T-helper 9 cell (primary cell): ENCODE results near the gene SAMMSON.

Experiments
- DNase-seq: peaks from one replicate; pipeline ENCODE4 v3.0.0-alpha.2; 2020
- total RNA-seq, 2 donors: gene quantifications; one replicate each; lab custom pipeline; 2026; lab: John Stamatoyannopoulos, UW

Gene SAMMSON
- 0 to 0.07 reads per million in 2 donors for total RNA-seq

DNA sequence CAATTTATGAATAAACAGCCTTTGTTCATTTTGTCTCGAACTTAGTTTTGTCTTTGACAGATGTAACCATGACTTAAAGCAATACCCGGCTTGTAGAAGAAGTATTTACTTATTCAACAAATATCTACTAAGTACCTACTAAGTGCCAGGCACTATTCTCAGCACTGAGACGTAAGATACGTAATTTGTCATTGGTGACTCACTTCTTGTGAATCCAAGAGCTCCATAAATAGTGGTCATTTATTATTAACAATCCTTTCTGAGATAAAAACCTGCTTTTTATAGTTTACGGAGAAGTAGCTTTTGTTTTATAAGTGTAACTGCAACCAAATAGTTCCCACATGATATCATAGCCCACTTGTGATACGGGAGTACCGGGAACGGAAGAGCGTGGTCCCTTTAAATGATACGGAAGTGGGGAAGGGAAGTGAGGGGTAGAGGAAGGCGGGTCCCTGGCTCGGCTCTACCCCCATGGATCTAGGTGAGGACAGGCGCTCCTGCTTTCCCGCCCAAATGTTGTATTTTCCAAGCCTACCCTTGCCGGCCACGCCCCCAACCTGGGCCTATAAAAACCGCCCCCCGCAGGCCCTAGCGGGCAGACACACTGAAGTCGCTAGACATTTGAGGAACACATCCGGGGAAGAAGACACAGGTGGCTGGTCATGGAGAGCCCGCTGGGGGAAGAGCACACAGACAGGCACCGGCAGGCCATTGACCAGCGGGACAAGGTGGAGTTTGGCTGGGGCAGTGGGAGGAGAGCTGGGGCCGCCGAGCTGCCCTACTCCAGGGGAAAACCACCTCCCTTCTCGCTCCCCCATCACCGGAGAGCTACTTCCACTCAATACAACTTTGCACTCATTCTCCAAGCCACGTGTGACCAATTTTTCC, at the start of gene SAMMSON:
SAMMSON (plus strand) TSS at position 594 of the 888 bp plus-strand sequence.
- no peak for DNase-seq

DNA sequence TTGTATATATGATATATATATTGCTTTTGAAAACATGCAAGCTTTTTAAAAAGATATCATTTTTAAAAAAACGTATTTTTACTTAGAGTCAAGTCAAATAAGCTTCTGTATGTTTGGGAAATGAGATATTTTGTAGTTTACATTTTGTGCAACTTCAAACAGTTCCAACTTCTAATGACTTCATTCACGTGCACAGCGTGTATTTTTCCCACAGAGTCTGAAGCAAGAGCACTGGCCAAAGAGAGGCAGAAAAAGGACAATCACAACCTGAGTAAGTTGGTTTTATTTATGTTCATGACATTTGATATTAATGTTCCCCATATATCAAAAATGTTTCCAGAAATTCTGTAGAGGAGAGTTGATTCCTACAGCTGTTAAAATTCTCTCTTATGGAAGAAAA, 47.9 kb upstream of the SAMMSON start:
- DNase-seq: no peak

DNA sequence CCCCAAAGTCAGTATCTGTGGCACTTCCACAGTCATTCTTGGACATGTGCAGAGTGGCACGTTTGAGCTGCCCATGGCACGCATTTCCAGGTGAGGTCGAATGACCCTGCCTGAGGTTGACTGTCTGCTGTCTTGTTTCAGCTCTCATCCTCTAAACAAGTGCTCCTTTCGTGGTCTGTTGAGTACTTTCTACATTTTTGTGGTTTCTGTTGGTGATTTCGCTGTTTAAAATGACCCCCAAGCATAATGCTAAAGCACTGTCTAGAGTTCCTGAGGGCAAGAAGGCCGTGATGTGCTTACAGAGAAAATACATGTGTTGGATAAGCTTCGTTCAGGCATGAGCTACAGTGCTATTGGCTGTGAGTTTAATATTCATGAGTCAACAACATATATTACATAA, 40.0 kb upstream of the SAMMSON start:
- no peak for DNase-seq

DNA sequence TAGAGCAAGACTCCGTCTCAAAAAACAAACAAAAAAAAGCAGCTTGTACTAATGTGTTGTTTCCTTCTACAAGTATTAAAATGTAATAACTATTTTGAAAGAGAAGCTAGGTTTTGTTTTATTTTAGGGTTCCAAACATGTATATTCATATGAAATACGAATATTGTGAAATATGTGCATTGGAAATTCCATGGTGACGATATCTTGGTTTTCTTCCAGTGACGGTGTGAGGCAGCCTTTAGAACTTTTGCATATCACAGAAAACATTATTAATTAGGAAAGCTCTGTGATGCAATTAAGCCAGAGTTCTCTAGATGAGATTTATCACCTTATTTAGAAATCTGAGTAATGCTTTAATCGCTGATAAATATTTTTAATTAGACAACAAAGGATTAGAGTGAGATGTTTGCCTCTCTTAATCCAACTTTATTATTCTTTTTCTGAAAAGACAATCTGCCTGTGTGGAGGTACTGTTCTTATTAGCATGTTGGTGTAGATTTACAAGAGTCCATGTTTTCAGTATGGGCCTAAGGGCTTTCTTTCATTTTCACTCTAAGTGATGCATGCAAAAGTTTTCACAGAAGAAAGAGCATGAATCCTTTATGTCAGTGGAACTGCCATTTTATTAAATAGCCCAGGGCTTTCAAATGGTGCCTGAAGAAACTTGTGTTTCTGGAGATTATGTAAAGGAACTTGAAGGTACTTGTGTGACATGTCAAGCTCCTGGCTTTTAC, 37.7 kb upstream of the SAMMSON start:
- DNase-seq: no peak

DNA sequence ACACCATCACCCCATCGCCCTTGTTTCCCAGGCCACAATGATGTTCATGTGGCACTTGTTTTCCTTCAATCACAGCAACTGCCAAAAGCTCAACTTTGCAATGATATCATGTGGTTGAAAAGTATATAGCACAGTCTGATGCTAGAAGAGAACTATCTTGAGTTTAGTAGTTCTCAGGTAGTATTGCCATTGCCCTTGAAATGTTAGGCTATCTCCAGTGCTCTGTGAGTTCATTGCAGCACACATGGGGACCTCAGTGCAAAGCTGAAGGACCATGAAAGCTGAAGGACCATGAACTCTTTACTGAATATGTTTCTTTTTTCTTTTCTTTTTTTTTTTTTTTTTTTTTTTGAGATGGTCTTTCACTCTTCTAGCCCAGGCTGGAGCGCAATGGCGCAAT, 35.9 kb upstream of the SAMMSON start:
- DNase-seq: no peak

DNA sequence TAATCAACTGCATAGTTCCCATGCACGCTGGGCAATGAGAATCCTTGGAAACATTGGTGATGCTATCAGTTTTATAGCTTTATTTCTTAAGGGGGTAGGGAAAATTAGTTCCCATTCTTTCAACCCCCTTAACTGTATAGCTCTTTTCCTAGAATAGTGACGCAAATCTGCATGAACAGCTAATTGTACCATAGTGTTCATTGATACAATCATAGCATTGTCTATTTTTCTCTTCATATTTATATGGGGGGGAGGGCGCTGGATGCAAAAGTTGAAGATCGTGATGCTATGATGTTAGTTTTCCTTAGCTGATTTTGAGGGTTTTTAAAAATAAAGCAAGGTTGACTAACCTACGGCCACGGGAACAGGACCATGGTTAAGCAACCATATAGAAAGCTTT, 32.4 kb upstream of the SAMMSON start:
- DNase-seq: no peak

DNA sequence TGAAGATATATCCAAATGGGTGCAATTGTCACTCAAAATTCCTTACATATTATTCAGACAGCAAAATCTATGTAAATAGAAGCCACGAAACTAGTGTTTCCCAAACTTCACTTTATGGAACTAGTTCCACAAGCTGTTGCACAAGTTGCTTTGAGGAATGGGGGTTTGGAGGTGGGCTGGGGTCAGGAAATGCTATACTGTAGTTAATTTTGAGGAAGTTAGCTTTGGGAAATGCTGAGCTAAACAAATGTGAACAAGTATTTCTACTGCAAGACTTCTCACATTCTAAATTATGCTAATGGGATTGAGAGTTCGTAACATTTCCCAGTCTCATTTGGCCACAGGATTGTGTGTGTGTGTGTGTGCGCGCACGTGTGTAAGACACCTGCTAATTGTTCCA, 28.7 kb upstream of the SAMMSON start:
- no peak for DNase-seq

DNA sequence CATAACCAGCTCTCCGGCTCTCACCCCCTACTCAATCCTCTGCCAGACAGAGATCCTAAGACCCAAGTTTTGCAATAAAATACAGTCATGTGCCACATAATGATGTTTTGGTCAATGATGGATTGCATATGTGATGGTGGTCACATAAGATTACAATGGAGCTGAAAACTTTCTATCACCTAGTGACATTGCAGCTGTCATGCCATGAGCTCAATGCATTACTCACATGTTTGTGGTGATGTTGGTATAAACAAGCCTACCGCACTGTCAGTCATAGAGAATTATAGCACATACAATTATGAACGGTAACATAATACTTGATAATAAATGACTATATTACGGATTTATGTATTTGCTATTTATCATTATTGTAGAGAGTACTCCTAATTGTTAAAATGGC, 26.9 kb upstream of the SAMMSON start:
- no peak for DNase-seq

DNA sequence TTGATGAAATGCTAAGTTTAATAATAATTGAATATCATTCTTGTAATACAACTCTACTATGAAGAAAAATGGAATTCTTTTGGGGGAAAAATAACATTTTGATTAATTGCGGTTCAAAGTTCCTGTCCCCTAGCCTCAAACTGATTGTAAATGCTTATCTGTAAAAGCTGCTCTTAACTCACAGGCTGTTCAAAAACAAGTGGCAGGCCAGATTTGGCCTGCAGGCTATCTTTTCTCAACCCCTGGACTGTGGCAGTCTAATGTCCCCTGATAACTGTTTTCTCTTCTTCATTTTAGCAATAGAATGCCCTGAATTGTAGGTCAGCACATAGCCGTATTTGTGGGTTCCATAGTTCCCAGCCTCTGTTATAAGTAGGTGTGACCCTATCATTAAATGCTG, 23.5 kb upstream of the SAMMSON start:
- DNase-seq: no peak

DNA sequence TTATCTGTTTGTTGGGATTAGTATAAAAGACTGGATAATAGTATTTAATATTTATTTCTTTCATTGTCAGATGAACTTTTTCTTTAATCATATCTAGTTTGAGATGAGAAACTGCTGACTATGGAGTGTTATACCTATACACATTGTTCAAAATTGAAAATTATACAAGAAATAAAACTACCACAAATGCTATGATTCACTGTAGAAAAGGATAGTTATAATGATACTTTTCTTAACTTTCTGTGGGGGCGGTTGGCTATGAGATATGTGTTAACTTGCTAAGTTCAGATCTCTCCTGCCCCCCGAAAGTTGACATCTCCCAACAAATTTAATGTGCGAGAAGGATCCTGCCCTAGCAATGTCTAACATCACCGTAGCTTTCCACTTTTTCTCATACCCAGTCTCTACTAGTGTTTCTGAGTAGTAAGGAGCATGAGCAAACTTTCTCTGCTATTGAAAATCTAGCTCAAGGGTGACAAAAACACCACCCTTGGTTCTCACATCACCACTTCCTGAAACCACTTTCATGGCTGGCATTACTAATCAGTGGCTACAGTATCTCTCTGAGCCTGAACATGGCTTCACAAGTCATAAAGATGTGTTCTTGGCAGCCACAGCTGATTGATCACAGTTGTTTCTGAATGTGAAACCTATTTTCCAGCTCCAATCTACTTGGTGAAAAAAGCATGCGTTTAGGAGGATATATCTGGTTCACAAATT, 15.8 kb upstream of the SAMMSON start:
- DNase-seq: no peak

DNA sequence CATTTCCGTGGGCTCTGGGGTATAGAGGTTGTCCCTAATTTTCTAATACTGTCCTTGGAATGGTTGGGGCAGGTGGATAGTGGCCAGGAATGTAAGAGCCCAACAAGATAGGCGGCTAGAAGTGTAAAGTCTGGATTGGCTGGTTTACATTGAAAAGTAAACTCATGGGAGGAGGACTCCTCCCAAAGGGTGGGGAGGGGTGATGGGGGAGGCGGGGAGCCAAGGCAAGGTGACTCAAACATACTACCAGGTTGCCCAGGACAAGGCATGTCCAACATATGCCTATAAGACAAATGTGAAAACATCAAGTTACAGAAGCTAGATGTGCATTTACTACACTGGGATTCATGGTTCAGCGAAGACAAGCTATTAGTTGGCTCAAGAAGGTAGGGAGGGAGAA, 14.3 kb upstream of the SAMMSON start:
- no peak for DNase-seq

DNA sequence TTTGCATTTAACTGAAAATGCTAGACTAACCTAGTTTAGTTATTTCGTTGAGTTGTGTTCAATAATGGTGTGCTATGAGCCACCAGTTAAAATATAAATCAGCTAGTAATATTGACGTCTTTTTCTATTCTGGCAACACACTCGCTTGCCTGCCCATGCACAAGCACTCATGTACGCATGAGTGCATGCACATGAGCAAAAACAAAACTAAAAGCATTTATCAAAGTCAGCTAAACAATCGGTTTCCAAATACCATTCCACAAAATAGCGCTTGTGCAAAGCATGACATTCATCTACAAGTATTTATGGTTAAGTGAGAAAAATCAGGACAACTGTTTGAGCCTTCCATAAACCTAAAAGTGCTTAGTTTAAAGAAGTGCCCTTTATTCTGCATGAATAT, 13.1 kb upstream of the SAMMSON start:
- no peak for DNase-seq

DNA sequence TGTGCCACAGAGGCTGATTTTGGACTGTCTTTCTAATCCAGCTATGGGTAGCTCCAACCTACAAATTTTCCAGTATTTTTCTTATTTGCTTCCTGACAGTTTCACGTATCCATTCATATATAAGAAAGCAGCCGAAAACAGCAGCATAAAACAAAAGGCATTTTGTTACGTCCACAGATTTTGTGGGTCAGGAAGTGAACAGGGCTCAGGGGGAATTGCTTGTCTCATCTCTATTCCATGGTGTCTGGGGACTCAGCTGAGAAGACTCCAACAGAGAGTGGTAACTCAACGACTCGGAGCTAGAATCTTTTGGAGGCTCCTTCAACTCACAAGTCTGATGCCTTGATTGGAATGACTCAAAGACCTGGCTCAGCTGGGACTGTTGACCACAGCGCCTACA, 11.7 kb upstream of the SAMMSON start:
- DNase-seq: no peak

DNA sequence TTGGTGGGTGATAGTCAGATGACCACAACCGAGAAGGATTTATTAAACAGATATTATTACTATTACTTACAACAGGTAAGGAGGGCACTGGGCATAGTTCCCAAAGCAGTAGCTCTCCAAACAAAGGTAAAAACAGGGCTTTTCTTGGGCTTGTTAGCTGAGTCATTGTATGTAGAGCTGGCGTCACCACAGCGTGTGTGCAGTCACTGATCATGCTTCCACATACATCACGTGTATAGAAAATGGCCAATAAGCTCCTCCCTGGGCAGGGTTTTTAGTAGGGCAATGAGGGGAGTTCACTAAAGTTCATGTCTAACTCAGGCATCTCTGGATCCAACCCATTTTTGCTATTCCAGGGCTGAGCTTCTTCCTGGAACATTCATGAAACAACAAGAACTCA, 5.8 kb upstream of the SAMMSON start:
- DNase-seq: no peak

DNA sequence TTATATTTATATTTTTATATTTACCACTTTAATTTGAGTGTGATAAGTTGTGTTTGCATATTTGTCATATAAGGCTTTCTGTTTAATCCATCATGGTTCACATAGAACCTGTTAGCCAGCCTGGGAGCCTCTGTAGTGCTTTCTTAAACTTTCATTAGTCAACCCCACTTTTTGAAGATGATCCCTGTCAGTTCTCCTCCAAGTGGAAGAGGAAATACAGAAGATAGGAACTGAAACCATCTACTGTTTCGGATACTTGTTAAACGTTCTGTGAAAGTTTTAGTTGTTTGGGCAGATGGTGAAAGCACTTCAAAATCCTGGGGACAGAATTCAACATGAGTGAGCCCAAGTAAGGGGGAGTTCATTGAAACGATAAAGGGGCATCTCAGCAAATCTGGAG, 4.6 kb upstream of the SAMMSON start:
- no peak for DNase-seq

DNA sequence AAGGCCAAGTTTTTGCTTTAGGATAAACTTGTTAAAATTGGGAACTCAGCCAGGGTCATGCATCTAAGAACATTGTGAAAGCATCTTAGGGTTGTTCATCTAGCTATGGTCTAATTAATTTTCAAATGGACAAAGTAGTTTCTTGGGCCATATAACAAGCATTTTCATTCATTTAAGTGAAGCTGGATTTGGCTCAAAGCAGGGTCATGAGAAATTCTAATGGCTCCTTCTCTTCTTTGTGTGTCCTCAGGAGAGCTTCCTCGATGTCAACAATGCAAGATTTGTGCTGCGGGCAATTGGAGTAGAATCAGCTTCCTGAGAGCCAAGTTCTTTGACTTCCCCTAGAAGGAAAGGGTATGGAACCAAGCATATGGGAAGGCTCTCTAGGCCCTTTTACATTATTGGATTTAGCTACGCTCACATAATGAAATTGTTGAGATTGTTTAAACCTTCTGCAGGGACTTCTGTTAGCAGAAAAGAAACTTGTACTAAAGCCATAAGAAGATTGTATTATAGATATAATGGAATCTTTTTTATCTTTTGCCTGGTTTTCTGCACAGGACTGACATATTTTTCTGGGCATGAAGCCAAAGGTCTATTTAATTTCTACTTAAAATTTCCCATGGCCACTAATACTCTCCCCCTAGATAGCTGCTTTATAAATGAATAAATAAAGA, 1.8 kb upstream of the SAMMSON start:
- DNase-seq: no peak

DNA sequence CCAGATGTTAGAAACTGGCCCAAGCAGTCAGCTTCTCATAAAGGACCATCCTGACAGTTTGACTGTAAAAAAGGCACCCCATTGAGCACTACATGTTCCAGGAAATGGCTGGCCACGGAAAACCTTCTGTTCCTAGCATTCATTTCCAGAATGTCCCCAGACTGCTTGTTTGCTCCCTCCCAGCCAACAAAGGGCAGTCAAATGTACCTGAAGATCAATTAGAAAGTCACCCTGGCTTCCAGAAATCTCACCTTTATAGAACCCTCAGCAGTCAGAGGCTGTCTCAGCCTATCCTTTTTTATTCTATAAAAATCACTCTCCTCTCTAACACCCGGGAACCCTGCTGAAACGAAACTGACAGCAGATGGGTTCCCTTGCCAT, 784 bp upstream of the SAMMSON start:
- DNase-seq: no peak

DNA sequence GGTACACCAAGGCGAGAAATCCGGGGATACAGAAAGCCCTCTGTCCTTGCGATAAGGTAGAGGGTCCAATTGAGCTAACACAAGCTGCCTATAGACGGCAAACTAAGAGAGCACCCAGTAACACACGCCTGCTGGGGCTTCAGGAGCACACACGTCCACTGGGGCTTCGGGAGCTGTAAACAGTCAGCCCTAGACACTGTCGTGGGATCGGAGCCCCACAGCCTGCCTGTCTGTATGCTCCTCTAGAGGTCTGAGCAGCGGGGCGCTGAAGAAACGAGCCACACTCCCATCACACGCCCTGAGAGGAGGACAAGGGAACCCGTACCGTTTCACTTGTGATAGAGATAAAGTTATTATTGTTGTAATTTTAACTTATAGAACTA, 486 bp downstream of the SAMMSON start:
- no peak for DNase-seq

DNA sequence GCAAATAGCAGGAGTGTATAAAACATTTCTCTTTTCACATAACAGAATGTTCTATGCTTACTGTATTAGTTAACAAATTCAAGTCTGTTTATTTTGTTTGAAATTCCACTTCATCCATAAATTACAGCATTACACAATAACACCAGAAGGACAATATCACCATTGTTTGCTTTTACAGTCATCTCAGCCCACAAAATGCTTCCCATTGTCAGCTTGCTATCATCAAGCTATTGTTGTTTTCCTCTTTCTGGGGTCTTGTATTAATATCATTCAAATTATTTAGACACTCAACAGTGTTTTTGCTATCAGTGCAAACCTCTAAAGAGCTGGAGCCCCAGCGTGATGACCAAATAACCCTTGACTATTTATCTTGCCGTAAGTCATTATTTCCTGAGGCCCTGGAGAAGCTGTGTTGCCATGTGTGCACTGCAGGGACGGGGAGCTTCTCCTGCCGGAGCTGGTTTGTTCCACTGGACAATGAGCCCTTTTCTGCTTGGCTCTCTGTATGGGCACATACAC, 1.1 kb downstream of the SAMMSON start:
- no peak for DNase-seq

DNA sequence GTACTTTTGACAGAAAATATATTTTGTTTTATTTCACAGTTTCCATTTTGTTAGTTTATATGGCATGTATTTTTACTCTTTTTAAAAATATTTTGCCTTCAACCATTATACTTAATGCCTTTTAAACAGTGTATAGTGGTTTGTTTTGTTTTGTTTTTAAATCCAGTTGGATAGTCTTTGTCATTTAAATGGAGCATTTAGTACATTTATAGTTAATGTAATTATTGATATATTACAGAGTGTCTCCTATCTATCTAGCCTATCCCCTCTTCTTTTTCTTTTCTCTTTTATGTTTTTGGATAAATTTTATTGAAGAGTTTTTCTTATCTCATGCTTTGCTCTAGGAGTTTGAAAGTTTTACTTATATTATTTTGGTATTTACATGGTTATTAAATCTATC, 3.6 kb downstream of the SAMMSON start:
- no peak for DNase-seq

DNA sequence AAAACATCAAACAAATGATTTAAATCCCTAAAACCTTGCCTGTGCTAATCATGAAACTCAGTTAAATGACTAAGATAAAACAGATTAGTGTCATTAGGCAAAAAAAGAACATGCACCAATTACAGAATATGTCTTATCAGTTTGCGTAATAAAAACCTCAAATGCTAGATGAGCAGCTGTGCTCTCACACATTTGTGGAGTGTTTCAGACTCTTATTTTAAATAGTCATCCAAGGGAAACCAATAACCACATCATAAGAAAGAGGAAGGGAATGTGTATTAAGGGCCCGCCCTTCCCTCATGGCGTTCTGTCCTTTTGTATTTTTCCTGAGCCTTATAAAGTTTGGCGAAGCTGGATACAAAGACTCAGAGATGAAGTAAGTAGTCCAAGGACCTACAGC, 6.6 kb downstream of the SAMMSON start:
- DNase-seq: no peak

DNA sequence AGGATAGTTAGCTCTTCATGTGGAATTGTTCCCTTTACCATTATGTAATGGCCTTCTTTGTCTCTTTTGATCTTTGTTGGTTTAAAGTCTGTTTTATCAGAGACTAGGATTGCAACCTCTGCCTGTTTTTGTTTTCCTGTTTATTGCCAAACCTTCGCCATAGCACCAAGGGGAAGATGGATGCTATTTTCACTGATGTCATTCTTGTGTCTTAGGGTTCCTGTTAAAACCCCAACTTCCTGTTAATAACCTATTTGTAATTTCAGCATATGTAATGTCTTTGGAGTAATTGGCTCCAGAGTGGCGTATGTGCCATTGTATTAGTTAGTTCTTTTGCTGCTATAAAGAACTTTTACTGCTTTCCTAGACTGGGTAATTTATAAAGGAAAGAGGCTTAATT, 10.8 kb downstream of the SAMMSON start:
- no peak for DNase-seq

DNA sequence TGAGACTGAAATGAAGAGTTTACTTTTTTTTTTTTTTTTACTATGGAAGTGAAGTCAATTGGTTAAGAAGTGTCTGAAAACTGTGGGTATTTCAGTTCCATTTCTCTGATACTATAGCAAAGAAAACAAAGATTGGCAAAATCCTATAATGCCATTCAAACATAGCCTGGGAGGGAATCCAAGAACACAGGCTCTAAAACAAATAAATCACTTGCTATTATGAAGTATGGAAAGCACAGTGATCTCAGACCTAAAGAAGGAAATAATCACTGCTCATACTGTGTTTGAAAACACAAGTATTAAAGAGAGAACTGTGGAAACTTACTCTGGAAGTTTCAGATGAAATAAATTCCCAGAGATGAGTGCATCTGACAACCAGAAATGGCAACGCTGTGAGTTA, 12.0 kb downstream of the SAMMSON start:
- DNase-seq: no peak
